Measurements from ENCODE around the gene CPN2.

Gene CPN2

DNA sequence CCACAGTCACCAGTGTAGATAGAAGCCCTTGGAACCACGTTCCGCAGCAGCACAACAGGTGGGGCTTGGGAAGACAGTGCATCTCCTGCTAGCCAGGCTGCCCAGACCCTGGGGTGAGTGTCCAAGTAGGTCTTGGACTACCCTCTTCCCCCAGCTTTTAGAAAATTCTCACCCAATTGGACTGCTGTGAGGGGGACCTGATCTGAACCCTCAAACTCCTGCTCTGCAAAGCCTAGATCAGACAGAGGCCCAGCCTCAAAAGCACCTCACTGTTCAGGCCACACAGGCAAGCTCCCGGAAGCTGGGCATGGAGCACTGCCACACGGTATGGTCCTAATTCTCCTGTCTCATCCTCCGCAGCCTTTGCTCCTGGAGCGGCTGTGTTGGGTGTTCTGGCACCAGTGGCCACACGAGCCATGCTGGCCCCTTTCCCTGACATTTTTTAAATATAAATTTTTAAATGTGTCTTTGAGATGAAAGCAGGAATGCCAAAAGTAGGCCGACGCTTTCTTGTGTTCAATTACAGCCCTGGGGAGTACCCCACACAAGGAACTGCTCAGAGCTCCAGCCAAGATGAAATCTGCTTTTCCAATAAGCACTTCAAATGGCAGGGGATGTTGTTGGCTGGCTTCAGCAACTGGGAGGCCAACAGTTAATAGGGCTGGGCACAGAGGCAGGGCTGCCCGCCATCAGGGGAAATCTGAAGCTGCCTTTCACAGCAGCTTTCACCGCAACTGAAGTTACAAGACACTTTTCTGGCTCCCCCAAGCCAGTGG is 40.9 kb downstream of the CPN2 start:
- DNase-seq: no peak

DNA sequence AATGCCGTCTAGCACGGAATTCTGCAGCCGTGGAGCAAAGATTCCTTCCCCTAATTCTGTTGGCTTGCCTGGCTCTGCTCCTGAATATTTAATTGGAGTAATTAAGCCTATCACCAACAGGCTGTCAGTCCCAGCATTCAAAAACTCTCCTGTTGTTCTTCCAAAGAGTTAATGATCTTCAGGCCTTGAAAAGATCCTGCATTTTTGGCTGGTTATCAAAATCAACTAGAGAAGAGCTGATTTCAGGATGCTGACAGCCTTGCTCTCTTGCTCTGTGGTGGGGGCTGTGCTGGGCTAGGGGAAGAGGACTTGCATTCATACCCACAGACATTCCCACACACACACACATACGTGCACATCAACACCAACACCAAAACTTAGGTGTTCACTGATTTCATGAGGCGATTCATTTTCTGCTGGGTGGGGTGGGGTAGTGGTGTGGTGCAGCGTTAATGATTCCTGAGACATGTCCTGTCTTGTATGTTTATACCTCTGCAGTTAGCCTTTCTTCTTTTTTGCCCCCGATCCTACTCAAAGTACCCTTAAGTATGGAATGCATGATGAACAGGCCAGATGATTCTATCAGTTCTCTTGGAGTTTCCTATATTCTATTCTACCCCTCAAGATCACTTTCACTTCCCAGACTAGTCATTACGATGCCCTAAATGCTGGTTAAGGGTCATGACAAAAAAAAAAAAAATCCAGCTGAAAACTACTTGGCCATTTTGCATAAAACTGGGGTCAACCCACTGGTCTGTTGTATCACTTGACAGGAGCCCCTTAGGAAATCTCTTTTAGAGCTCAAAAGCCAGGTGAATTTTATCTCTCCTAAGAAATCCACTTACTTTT is 42.3 kb downstream of the CPN2 start:
- DNase-seq: peak; percentile 69

DNA sequence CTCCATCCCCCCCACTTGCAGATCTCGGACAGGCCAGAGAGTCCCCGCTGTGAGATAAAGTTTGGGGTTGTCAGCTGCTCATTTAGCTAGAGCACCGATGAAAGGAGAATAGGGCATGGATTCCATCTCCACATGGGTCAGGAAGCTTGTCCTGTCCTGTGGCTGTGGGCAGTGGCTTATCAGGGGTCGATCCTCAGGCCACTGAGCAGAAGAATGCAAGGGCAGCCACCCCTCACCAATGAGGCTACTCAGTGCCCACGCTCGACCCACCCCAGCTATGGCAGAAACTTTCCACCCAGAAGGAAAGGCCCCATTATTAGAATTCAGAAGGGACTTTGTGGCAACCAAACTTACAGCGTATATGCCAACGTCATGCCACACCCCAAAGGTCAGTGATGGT is 43.3 kb downstream of the CPN2 start:
- no peak for DNase-seq

DNA sequence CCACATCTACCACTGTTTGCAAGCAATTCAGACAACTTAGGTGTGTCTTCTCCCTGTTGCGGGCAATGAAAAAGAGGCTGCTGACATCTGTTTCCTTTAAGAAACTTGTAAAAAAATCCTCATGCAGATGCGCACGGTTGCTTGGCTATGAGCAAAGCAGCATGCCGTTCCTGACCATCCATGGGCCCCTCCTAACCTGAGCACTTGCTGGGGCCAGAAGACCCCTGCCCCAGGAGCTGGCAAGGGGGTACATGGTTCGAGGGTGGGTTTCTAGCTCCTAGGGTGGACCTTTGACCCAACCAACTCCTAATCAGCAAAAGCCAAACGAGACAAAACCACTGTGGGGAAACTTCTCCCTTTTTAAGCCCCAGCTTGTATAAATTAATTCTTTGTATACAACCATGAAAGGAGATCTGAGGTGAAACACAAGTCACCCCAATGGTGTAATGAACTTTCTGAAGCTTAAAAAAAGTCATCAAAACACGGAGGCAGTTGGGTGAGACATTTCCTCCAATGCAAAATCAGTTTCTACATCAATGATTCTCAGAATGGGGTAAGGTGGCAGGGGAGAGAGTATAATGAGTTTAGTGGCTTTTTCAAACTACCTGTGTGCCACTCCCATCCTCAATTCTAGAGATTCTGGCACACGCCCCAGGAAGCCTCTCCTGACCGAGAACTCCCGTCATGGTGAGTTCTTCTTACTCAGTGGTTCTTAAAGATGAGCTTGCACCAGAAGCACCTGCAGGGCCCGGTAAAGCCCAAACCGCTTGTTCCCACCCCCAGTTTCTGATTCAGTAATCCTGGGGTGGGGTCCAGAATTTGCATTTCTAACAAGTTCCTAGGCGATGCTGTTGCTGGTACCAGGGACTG is 44.1 kb downstream of the CPN2 start:
- DNase-seq: no peak

DNA sequence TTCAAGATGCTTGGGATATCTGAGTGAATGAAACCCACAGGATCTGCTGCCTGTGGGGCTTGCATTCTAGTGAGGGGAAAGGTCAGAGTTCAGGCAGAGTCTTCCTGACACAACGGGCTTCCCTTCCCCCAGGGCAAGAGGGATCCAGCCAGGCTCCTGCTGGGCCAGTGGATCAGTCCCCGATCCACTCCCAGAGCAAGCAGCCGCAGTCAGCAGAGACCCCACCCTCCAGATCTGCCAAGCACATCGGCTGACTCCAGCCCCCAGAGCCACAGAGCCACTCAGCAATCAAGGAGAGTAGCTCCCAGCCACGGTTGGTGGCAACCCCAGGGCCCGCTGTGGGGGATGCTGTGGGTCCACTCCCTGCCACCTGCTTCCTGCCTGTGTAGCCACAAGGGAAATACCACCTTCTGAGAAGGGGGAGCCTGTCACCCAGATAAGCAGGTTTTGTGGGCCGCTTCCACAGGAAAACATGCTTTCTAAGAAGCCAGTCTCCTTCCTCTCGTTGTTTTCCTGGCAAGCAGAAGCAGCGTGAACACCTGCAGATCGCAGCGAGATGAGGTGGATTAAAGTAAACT is 44.9 kb downstream of the CPN2 start:
- DNase-seq: no peak

DNA sequence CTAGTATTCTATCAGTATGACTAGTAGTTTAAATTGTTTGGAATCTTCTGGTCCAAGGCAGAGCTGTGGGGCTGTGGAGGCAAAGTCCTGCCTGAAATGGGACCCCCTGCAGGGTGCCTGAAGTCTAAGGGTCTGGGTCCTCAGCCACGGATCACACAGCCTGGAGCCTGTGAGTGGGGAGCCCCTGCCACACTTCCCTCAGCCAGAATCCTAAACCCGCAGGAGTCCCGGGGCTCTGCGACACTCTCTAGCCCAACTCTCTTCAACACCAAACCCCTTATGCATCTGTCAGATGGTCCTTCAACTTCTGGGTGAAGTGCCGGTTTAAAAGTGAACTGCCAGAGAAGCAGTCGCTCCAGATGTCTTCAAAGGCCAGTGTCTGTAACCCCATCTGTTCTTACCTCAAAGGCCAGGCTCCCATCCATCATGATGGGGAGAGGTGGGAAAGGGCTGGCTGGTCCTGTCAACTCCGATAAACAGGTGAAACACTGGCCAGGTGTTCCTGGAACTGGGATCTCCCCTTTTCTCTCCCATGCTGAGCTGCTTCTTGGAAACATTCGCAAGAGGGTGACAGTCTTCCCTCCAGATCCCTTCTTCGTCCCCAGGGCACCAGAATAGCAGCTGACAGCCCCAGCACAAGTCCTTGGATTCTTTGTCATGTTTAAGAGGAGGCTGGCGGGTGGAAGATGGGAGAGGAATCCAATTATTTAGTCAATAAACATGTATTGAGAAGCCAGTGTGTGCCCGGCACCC is 45.6 kb downstream of the CPN2 start:
- DNase-seq: no peak

DNA sequence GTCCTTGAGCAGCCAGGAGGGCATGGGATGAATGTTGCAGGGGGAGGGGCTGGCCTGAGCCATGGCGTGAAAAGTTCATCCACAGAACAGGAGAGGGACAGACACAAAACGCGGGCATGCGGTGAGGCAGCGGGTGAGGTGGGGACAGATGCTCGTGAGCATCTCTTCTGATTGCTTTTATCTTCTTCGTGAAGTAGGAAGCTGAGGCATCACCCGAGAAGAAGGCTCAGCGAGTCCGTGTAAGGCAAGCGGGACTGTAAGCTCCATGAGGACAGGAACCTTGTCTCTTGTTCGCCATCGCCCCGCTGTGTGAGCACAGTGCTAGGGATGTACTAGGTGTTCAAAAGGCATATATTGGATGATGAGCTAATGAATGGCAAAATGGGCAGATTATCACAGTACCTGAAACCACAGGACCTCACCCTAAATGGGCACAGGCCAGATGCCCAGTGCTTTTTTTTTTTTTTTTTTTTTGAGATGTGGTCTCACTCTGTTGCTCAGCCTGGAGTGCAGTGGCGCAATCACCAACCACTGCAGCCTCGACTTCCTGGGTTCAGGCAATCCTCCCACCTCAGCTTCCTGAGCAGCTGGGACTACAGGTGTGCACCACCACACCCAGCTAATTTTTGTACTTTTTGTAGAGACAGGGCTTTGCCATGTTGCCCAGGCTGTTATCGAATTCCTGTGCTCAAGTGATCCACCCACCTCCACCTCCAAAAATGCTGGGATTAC is 46.8 kb downstream of the CPN2 start:
- DNase-seq: no peak

DNA sequence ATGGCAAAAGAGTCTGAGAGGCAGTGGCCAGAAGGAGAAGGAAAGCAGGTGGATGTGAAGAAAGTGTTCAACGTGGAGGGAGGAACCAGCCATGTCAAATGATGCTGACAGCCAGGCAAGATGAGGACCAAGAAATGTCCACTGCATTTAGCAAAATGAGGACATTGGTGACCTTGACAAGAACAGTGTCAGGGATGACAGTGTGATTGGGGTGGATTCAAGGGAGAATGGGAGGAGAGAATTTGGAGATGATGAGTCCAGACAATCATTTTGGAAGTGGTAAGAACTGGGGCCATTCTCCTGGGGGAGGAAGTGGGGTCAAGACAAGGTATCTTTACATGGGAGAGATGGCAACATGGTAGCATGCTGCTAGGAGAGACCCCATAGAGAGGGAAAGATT is 47.4 kb downstream of the CPN2 start:
- no peak for DNase-seq

DNA sequence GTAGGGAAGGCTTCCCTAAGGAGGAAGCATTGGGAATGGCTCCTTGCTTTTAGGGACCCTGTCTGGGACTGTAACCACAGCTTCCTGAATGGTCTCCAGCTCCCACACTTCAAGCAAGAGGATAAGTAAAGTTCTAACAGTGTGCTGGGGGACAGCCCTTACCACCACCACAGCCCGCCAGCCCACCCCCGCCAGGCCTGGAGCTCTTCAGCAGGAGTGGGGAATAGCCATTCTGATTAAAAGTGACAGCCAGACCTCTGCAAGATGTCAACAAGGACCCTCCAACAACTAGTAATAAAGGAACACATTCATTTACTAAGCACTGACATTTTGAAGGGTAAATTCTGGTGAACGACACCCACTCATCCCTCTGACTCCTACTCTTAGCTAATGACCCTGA is 49.4 kb downstream of the CPN2 start:
- no peak for DNase-seq

DNA sequence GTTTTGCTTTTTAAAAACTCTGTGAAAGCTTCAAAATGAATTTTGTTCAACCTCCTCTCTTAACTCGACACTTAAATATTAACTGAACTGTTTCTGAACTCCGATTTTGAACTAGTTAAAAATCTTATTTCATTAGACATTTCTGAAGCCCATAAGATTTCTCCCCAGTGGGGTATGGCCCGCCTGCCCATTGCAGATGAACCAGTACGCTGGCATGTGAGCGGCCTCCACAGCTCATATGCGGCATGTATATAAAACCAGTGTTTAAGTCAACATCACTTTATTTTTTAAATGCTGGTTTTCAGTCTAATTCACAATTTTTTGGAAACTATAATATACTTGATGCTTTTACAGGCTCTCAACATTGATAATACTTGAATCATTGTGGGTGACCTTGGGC is 50.2 kb downstream of the CPN2 start:
- no peak for DNase-seq

DNA sequence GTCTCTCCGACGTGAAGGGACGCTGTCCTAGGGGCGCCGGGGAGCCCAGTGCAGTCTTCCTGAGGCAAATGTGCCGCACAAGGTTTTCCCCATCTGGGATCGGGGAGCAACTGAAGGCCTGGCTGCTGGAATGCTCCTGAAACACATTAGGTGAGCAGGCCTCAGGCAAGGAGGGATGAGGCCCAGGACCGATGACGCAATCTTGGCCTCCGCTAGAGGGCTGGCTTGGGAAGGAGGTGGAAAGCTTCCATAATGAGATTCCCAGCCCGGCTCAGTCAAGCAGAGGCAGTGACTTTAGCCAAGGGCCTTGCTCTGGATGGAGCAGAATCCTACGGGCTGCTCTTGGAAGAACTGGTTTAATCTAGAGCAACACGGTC is 50.8 kb downstream of the CPN2 start:
- DNase-seq: peak; percentile 72

DNA sequence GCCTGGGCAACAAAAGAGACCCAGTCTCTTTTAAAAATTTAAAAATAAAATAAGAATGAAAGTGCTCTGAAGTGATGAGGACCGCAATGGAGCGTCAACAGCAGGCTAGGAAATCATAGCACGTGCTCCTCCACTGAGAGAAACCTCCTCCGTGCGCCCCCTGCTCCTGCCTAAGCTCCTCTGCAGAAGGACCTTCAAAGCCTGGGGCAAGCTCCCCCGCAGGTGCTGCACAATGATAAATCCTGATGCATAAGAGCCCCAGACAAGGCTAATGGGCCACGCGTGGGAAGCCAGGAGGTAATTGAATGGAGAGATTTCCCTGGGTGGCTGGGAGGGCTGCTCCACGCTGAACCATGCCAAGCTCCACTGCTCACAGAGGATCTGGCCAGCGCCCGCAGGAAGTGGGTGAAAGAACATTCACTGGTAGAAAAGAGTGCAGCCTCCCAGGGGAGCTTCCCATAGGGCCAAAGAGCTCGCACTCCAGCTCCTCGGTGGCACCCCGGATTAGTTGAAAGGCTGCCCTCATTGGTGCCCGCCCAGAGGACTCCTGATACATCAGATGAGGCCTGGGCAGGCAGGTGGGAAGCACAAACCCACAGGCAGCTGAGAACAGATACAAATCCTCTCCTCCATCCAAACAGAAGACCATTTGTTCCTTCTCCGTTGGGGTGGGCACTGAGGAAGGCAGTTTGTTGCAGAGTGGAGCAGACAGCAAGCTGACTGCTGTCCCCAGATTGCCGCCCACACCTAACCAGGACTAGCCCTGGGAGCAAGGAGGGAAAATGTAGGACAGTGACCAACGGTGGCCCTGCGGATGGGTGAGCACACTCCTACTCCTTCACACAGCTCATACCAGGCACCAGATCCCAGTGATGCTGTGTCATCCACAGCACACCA is 52.5 kb downstream of the CPN2 start:
- no peak for DNase-seq

DNA sequence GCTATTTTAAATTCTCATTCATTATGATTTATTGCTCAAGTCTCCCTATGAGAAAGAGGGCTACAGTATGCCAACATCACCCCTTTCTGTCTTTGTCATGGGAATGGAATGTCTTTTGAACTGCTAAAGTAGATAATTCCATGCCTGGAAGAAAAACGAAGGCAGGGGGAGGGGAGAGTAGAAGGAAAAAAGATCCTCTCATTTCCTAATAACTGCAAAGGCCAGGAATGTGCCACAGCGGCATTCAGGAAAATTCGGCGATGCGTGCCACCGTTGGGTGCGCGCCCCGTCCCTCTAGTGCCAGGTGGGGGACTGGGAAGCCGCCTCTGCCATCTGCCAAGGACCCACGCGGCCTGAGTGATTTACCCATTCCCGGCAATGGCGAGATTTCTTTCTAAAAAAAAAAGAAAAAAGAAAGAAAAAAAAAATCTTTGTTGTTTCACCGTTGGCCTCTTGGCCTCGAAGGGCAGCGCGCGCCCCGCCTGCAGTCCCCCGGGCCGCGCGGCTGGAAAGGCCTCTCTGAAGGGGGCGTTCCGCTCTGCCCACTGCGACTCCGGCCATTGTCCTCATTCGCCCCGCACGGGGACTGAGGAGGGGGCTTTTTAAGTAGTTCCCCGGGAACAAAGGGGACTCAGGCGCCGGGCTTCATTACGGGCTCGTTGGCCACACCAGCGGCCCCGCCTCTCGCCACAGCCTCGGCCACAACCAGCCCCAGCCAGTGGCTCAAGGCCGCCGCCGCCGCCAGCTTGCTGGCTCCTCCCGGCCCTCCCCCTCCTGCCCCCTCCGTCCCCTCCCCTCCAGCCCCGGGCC is 54.5 kb downstream of the CPN2 start:
- DNase-seq: peak; percentile 89

DNA sequence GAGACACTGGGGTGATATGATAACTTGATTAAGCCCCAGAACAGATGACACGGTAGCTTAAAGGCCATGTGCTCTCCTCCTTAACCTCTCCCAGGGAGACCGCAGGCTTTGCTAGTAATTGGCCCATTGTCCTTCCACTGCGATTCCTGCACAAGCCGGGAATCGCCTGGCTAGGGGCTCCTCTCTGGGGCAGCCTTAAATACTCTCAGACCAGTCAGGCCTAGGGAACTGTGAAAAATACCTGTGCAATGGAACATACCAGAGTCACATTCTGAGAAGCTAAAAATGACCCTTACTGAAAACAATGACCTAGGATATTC is 56.3 kb downstream of the CPN2 start:
- DNase-seq: no peak

DNA sequence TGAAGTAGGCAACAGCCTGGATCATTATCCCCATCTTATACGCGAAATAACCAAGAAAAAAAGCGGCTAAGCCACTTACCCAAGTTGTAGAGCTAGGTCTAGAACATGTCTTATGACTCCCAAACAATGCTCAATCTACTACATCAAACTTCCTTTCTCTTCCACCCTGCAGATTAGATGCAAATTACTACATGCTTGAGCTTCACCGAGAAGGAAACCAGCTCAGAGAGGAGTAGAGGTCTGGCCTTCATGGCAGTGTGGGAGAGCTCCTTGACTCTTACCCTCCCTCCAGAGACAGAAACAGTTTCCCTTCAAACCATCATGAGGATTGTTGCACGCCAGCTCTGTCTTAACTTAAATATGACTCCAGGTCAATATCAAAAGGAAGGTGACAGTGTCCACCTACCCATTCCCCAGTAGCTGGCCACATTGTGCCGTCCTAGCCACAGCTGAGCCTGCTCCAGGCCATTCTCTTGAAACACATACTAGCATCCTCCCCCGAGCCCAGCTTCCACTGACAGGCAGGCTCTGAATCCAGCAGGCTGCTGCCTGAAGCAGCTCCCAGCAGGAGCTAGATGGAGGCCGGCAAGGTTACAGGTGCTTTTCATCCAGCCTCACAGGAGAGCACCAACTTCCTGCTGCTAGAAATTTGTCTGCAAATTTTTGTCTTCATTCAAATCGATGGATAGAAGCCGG is 56.8 kb downstream of the CPN2 start:
- no peak for DNase-seq

DNA sequence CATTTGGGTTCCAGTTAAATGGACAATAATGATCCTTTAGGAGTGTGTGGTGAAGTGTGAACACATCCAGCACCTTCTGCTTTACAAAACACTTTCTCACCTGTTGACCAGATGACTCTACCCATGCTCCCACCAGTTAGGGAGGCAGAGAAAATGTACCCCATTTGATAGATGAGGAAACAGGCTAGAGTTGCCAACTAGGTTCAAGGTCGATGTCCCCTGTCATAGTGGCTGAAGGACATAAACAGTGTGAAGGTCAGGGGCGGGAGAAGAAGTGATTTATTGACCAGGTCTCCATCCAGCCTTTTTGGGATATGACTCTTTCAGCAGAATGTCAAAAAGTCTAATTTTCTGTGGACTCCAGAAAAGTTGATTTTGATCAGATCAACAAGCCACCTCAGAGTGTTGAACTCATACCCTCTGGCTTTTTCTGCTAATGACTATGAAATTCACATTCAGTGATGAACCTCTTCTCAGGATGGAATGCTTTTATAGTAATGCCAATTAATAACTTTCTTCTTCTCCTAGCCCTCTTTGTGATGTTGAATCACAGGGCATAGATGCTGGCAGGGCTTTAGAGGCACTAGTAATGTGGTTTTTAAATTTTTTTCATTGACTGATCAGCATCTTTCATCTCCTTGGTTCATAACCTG is 57.5 kb downstream of the CPN2 start:
- DNase-seq: no peak

DNA sequence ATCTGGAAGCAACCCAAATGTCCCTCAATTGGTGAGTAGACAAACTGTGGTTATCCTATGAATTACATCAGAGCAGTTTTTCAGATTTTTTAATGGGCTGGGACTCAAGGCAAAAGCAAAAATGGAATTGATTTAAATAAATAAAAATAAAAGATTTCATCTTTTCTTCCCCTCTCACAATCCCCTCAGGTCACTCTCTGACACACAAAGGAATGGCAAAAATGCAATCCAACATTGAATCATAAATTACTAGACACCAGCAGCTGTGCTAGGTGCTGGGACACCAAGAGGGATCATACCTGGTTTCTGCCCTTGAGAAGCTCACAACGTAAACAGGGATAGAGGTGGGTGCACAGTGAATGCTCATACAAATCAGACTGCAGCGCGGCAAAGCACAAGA is 58.8 kb downstream of the CPN2 start:
- no peak for DNase-seq

All from fibroblast of skin of right biceps (primary cell).